ENCODE results near the gene RAB10. TPM values are rescaled to one million over a fixed set of nuclear protein-coding genes. Genes with fewer than 3 reads are reported as not detected.
"Not testable (repeated sequence)": the region's sequence is repeated elsewhere in the genome, so short reads cannot be mapped to it uniquely, and the experiment has no call there.

Gene RAB10
- total RNA-seq, 1 donor from 2014 or later: 115 TPM

- intact Hi-C loops (cut with micrococcal nuclease): no loop called here
Observed at GRCh38 chr2:26086779-26087178, 52.9 kb downstream of the RAB10 start.

DNA sequence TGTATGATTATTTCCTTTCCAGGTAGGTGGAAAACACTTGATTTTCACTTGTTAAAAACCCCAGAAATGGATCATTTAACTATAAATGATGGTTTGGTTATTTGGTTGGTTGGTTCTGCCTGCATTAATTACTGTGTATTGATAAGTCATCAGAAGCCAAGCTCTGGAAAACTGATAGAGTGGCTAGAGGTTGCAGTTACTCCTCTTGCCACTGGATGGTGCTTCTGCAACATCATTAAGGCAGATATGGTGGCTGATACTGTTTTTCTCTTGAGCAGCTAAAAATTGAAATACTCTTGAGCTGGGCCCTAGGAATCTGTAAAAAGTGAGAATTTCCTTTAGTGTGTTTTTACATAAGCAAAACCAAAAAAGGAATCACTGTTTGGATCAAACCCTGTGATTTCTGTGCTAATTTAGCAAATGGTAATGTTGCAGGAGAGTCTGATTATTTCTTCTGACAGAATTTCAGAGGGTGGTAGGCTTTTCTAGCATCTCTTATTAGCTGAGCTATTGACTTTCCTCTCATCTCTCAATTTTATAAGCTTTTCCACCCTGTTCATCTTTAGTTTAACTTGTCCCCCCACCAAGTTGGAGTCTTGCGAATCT lies 54.3 kb downstream of the RAB10 start:
- intact Hi-C loops (cut with micrococcal nuclease): loop anchor here (1.0 kb wide), 1 partner anchor 57 kb away; no protein-coding TSS in a partner anchor

GRCh38 chr2:26088931-26089330 lies 55.0 kb downstream of the RAB10 start:
- intact Hi-C loops (cut with micrococcal nuclease): loop anchor here (1.0 kb wide), 1 partner anchor 56 kb away; no protein-coding TSS in a partner anchor

DNA sequence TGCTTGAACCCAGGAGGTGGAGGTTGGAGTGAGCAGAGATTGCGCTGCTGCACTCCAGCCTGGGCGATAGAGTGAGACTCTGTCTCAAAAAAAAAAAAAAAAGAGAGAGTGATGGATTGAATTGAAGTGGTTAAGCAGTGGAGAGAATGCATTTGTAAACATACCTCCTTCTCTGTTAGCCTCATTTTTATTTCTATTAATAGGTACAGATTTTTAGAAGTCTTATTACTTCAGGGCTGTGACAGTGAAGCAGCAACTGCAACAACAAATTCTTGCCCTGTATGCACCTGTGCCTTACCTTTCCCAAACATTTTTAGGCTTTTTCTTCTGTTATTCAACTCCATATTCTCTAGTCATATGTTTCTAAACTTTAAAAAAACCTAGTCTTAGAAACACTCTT lies 55.5 kb downstream of the RAB10 start:
- intact Hi-C loops (cut with micrococcal nuclease): no loop called here

- intact Hi-C loops (cut with micrococcal nuclease): no loop called here
Observed at GRCh38 chr2:26095758-26096157, 61.9 kb downstream of the RAB10 start.

DNA sequence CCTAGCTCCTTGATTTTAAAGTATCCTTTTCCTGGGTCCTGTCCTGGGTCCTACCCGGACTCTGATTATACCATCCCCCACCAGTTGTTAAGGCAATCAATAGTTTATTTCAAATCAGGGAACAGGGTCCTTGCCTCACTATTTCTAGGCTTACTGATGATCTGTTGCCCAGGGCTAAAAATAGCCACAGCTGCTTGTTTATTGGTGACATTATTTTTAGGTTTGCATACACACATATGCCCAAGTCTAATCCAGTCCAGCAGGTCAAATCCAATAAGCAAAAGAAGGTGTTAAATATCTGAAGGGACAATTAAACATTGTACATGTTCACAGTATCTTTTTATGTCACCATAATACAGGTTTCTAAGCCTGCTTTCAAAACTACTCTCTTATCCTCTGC lies 66.0 kb downstream of the RAB10 start:
- intact Hi-C loops (cut with micrococcal nuclease): no loop called here

GRCh38 chr2:26100384-26100783 lies 66.5 kb downstream of the RAB10 start:
- intact Hi-C loops (cut with micrococcal nuclease): no loop called here

- intact Hi-C loops (cut with micrococcal nuclease): no loop called here
Observed at GRCh38 chr2:26103752-26104151, 69.9 kb downstream of the RAB10 start.

- intact Hi-C loops (cut with micrococcal nuclease): not testable (repeated sequence)
Observed at GRCh38 chr2:26108701-26109100, 74.8 kb downstream of the RAB10 start.

GRCh38 chr2:26112201-26112600 lies 78.3 kb downstream of the RAB10 start:
- intact Hi-C loops (cut with micrococcal nuclease): no loop called here

DNA sequence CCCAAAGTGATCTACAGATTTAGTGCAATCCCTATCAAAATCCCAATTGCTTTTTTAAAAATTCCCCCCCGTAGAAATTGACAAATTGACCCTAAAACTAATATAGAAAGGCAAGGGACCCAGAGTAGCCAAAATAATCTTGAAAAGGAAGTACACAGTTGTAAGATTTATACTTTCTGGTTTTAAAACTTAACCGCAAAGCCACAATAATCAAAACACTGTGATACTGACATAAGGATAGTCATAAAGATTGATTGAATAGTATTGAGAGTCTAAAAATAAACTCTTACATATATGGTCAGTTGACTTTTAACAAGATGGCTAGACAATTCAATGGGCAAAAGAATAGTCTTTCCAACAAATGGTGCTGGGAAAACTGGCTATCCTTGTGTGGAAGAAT lies 80.3 kb downstream of the RAB10 start:
- intact Hi-C loops (cut with micrococcal nuclease): no loop called here

- intact Hi-C loops (cut with micrococcal nuclease): no loop called here
Observed at GRCh38 chr2:26118682-26119081, 84.8 kb downstream of the RAB10 start.

GRCh38 chr2:26119521-26119920 lies 85.6 kb downstream of the RAB10 start:
- intact Hi-C loops (cut with micrococcal nuclease): no loop called here

- intact Hi-C loops (cut with micrococcal nuclease): no loop called here
Observed at GRCh38 chr2:26122630-26123029, 88.7 kb downstream of the RAB10 start.

DNA sequence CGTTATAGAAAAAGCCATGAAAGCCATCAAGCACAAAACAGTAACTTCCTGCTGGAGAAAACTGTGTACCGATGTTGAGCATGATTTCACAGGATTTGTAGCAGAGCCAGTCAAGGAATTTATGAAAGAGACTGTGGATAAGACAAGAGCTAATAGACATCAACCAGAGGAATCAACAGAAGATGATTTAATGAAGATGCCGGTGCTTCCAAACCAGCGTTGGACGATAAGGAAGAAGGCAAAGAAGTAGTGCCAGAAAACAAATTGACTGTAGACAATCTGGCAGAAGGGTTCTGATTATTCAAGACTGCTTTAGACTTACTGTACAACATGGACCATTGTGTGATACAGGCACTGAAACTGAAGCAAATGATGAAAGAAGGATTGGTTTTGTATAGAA lies 89.5 kb downstream of the RAB10 start:
- intact Hi-C loops (cut with micrococcal nuclease): no loop called here

DNA sequence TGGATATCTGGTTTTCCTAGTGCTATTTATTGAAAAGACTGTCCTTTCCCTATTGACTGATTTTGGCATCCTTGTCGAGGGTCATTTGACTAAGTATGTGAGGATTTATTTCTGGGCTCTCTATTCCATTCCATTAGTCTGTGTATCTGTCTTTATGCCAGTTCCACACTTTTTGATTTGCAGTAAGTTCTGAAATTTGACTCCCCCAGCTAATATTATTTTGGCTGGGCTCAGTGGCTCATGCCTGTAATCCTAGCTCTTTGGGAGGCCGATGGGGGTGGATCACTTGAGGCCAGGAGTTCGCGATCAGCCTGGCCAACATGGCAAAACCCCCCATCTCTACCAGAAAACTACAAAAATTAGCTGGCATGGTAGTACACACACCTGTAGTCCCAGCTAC lies 92.2 kb downstream of the RAB10 start:
- intact Hi-C loops (cut with micrococcal nuclease): no loop called here

GRCh38 chr2:26128176-26128575 lies 94.3 kb downstream of the RAB10 start:
- intact Hi-C loops (cut with micrococcal nuclease): no loop called here

- intact Hi-C loops (cut with micrococcal nuclease): no loop called here
Observed at GRCh38 chr2:26130763-26131162, 96.9 kb downstream of the RAB10 start.

- intact Hi-C loops (cut with micrococcal nuclease): no loop called here
Observed at GRCh38 chr2:26136451-26136850, 102.6 kb downstream of the RAB10 start.

DNA sequence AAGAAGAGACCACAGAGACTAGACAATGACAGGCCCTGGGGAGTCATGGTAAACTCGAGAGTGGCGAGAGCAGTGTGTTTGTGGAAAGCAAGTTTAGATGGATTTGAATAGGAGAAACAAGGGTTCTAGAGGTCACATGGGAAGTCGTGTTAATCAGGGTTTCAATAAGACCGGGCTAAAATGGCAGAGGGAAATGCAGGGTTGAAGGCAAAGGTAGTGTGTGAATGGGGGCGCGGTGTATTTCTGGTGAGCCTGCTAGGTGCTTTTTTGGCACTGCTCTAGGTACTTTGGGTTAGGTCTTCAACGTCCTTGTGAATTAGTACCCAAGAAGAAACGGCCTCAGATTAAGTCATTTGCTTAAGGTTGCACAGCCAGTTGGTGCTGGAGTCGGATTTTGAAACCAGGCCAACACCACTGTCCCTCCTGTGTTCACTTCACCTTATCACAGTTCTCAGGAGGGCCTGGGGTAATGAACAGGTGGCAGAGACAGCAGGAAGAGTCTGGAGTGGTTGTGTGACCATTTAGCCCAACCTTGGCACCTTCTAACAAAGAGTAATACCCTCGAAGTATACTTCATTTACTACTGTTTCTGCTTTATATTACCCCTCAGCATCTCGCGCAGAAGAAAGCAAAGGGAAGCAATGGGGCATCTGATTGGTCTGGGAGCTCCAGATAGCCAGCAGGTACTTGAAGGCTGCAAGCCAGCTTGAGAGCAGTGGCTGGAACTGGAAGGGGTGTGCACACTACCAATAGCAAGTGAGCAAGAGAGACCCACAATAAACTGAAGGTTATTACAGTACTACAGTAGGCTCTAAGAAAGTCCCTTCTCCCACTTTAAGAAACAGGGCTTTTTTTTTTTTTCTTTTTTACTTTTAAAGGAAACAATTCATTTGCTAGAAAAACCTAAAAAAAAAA lies 105.6 kb downstream of the RAB10 start:
- intact Hi-C loops (cut with micrococcal nuclease): no loop called here

DNA sequence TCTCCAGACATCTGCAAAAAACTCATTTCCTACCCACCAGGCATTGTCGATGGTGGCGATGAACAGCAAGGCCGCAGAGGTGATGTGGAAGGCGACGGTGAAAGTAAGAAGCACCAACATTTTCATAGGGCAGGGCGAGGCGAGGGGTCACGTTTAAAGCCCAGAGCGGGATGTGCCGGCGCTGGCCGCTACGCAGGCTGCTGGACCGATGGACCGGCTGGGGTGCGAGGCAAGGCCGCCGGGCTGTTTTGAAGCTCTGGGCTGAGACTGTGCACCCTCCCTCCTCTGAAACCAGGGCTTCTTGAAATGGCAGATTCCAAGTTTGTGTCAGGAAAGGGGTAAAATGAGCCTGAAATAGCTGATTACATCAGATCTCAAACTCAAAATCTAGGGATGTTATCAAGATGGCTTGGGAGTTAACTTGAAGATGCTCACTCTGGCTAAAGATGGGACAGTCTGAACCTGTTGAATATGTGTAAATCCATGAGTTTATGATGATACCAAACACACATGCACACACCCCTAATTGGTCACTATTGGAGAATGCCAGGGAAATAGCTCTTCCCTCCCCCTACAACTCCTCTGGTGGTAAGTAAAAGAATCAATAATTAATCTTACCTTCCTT lies 107.4 kb downstream of the RAB10 start:
- intact Hi-C loops (cut with micrococcal nuclease): no loop called here

DNA sequence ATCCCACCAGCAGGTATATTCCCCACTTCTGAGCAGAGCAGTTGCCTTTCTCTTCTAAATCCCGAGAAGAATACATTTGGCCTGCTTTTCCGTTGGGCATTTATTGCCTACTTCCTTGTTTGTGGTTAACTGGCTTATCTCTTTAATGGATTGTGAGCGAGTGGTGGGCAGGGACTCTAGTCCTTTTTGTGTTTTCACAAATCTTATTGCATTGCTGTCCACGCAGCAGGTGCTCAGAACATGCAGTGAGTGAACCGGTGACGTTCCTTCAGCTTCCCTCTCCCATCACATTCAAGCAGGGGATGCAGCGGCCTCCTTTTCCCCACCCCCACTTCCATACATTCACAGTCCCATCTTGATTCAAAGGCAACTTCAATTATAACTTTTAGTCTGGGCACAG lies 110.1 kb downstream of the RAB10 start:
- intact Hi-C loops (cut with micrococcal nuclease): no loop called here
